T follicular helper cell (primary cell): ENCODE results near the gene ANXA4.
"Not testable (repeated sequence)": the region's sequence is repeated elsewhere in the genome, so short reads cannot be mapped to it uniquely, and the experiment has no call there.

ENCODE experiments used
- DNase-seq: peaks from one replicate; pipeline ENCODE4 v3.0.0-alpha.2; 2020; ENCODE audit warnings: low read depth

The ANXA4 gene

DNA sequence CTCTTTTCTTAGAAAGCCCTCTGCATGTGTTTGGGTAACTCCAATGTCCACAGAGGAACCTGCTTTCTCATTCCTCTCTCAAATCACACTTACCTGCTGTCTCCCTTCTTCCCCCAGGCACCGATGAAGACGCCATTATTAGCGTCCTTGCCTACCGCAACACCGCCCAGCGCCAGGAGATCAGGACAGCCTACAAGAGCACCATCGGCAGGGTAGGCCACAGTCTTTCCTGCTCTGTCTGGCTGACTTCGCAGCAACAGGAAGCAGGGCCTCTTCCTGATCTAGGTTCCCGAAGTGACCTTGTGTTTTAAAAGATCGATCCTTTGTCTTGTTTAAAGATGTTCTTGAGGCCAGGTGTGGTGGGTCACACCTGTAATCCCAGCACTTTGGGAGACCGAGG lies 62.5 kb downstream of the ANXA4 start:
- no peak for DNase-seq

DNA sequence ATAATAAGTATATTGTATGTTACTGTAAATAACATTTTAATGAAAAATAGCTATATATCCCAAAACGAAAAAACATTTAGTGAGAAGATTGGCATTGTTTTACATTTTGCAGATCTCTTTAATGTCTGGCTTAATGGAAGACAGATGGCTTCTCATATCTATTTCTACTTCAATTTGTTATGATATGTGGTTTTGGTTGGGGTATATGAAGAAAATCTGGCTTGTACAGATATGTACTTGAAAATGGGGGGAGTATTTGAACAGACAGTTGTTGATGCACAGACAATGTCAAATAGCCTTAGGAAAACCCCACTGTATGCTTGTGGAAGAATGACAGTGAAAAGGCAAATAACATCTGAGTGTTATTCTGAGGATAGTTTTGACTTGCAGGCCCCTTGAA lies 64.0 kb downstream of the ANXA4 start:
- no peak for DNase-seq

DNA sequence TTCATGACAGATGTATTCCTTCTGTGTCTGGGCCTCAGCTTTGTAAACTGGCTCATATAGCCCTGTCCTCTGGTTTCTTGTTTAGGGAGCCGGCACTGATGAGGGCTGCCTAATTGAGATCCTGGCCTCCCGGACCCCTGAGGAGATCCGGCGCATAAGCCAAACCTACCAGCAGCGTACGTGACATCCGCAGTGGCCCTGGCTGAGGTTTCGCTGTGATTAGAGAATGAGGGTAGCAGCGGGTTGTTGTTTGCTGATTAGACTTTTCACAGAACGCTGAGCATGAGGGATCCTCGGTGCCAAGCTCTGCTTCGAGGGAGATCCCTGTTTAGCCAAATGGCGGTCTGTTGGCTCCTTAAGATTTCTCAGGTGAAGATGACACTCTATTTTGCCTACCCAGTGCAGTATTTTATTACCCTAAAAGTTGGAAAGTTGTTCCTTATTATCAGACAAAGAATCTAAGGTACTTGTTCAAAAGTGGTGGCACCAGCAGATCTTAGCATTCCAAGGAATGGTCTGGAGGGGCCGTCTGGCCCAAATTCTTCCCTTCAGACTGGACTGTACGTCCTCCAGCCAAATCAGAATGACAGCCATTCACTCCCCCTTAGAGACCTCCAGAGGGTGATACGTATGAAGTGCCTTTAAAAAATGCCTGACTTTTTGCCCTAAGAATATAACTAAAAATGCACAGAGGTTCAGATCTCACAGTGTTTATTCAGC lies 66.0 kb downstream of the ANXA4 start:
- no peak for DNase-seq

DNA sequence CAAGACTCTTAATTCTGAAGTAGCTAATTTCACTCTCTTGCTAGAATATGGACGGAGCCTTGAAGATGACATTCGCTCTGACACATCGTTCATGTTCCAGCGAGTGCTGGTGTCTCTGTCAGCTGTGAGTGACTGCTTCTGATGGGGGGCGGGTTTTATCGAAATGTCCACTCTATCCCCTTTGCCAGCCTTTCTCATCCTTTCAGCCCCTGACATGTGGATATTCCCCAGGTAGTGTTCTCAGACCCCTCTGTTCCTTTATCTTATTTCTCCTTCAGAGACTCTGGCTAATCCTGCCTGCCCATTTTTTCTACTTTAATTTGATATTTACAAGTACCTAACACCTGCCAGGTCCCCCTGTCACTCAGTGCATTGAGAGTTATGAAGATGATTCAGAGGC lies 68.6 kb downstream of the ANXA4 start:
- no peak for DNase-seq

GRCh38 chr2:69811018-69811417 lies 69.1 kb downstream of the ANXA4 start:
- DNase-seq = no peak

DNA sequence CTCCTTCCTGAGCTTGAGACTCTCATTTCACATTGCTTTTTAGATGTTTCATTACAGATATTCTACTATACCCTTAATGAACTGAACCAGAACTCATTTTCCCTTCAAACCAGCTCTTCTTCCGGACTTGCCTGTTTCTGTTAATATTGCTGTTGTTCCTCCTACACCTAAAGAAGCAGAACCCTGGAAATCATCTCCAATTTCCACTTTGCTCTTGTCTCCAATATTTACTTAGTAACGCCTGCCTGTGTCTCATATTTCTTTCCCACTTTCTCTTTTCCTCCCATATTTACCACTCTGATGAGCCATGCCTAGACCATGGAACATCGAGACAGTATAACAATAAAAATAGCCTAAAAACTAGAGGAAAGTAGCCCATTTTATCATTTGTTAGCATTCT lies 69.7 kb downstream of the ANXA4 start:
- DNase-seq = no peak

DNA sequence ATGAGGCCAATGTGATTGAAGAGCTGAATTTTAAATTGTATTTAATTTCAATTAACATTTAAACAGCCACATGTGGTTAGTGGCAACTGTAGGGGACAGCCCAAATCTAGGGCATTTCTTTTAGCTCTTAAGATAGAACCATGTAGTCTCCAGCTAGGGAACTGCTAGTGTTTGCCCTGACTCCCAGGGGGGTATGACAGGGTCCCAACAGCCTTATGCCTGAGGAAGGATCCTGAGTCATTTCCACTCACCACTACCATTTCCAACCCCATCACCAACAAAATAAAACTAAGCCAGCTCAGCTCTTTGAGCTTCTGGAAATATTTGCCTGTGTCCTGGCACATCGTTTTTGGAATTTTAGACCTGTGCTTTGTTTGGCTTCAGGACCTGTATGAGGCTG lies 73.8 kb downstream of the ANXA4 start:
- DNase-seq = no peak

DNA sequence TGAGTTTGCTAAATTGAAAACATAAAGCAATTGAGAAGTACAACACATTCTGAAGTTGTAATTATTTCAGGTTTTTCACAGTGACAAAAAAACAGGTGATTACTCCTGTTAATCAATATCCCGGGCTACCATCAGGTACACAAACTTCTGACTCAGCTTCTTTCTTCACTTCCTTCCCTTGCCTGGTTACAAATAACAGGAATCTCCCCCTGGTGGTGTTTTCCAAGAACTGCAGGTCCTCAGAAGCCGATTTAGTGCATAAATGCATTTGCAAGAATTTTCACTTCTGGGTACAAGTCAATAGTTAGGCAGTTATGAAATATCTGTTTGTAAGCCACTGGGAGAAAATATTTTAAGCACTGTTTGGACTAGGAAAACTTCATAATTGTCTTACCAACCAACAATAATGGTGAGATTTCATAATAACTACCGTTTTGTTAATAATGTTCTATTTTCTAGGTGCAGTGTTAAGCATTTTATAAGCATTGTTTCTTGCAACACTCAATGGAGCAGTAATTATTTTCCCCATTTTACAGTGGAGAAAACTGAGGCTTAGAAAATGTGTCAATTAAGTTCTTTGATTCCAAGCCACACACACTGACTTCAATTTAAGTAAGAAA lies 75.1 kb downstream of the ANXA4 start:
- peak; percentile 71 for DNase-seq

DNA sequence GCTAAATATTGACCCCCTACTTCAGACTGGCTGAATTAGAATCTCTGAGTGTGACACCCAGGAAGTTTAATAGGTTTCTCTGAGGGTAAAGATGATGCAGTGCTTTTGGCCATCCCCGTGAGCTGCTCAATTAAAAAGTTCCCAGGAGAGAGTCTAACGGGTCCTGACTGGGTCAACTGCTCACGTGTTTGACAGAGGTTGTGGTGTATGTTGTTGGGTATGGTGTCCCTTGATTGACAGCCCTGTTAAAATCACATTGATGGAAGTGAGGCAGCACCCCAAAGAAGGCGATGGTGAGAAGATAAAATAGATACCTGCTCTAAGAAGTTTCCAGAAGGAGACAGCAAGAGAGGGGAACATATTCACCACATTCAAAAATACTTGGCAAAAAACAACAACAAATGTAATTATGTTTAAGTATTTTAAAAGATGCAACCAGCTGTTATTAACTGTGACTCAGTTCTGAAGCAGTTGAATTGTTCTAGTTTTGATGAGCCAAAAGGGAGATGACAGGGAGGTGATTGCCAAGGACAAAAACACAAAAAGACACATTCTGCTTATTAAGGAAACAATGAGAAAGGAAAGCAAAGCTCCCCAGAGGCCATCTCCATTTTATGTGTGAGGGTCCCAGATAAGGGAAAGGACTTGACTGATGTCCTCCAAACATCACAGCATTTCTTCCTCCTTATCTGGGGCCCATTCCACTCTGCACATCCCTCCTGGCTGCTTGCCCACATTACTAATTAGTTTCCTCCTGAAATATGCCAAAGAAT lies 76.0 kb downstream of the ANXA4 start:
- no peak for DNase-seq

GRCh38 chr2:69827796-69828540 lies 86.0 kb downstream of the ANXA4 start:
- no peak for DNase-seq

GRCh38 chr2:69828938-69829255 lies 87.0 kb downstream of the ANXA4 start:
- DNase-seq = no peak

DNA sequence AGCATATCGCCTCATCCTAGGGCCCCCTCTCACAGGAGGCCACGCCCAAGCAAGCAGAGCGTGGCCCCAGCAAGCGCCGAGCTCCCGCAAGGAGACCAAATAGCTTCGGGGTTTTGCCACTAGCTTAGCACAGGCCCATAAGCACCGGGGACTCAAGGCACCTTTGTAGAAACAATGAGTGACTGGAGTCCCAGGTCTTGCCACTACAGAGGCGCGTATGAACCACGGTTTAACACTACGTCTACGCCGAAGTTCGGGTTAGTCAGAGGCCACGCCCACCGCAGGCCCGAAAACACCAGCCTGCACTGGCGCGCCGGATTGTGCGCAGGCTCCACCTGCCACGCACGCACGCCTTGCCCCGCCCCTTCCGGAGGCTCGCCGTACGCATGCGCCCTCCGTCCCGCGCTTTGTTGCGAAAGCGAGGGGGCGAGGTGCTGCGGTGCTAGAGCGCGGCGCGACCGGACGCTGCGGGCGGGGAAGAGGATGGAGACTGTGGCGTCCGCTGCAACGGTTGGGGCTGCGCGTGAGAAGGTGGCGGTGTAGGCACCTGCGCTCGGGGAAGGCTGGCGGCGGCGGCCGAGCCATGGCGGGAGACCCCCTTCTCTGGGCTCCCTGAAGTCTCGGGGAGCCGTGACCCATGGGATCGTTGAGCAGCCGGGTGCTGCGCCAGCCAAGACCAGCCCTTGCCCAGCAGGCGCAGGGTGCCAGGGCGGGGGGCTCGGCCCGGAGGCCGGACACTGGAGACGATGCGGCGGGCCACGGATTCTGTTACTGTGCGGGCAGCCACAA lies 87.5 kb downstream of the ANXA4 start, which contains the start of gene GMCL1:
Gene GMCL1 (plus strand): TSS at position 405 of the 789 bp plus-strand sequence. CDS start 233 bp downstream, at position 638.
- DNase-seq = peak; percentile 98

DNA sequence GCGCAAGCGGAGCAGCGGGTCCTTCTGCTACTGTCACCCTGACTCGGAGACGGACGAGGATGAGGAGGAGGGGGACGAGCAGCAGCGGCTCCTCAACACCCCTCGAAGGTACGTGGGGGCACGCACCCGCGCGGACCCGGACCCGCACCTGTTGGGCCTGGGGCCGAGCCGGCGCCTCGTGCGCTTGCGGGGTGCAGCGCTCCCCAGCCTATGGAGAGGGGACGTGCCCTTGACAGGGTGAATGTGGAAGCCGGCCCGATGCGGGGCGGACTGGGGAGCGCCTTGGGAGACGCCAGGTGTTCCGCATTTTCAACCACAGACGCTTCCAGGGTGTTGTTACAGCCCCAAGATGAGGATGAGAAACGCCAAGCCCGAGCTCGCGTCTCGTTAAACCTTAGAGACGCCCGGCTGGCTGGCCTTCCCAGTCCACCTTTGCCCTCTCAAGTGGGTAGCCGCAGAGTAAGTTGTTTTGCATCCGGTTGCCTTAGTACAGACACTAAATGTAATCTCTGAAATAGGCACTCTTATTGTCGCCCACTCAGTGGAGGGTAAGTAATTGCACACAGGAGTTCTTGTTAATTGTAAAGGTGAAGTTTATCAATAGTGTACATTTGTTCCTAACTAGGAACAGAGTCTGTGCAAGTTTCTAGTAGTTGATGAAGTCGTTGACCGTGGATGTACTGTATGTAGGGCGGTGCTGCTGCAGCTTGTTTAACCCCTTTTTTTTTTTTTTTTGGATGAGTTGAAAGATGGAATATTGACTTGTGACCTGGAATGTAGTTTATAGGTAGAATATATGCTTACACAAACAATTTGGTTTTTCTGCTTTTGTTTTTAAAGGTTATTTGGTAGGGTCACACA lies 88.3 kb downstream of the ANXA4 start:
- DNase-seq = peak; percentile 15

DNA sequence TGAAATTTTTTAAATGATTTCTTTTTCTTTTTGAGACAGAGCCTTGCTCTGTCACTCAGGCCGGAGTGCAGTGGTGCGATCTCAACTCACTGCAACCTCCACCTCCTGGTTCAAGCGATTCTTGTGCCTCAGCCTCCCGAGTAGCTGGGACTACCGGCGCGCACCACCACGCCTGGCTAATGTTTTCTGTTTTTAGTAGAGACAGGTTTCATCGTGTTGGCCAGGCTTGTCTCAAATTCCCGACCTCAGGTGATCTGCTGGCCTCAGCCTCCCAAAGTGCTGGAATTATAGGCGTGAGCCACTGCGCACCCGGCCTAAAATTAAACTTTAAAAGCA lies 88.9 kb downstream of the ANXA4 start:
- not testable (repeated sequence) for DNase-seq

DNA sequence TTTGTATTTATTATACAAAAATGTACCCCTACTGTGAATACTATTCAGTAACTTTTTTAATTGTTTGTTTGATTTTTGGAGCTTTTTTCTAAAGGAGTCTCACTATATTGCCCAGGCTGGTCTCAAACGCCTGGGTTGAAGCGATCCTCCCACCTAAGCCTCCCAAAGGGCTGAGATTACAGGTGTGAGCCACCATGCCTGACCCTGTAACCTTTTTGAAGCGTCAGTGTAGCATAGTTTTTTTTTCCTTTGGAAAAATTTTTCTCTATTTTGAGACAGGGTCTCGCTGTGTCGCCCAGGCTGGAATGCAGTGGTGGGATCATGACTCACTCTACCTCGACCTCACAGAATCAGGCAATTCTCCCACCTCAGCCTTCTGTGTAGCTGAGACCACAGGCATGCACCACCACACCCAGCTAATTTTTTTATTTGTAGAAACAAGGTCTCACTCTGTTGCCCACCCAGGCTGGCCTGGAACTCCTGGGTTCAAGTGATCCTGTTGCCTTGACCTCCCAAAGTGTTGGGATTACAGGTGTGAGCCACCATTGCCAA lies 89.5 kb downstream of the ANXA4 start:
- DNase-seq = no peak

DNA sequence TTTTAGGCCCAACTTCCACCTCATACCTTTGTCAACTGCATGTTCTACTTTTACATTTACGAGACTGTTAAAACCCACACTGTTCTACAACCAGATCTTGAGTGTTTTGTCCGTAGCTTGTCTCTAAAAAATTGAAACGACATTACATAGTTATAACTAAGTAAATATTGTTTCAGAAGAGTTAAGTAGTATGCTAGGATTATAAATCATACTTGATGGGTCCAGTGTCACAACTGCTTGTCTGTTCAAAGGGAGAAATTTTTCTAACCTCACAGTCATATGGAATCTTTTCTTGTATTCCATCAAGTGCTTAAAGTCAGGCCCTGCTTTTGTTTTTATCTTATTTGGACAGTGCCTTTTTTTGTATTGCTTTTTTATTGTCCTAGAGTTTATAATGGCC lies 91.8 kb downstream of the ANXA4 start:
- DNase-seq = no peak

DNA sequence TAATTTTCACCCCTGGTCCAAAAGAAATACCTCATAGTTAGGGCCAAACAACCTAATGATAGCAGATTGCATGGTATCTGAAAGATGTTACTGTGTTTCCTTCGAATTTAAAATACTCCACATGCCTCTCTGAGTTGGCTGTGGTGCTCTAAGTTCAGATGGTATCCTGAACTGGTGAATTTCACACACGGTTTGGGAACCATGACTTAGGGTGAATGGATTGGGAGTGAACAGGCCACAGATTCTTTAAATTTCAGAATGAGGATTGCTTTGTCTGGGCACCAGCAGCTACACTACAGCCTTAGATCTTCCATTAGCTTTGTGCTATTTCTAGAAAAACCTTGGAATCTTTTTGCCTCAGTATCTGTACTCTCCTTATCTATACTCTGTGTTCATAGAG lies 93.7 kb downstream of the ANXA4 start:
- no peak for DNase-seq

- DNase-seq = no peak
Measured at GRCh38 chr2:69836316-69836715, 94.4 kb downstream of the ANXA4 start.

DNA sequence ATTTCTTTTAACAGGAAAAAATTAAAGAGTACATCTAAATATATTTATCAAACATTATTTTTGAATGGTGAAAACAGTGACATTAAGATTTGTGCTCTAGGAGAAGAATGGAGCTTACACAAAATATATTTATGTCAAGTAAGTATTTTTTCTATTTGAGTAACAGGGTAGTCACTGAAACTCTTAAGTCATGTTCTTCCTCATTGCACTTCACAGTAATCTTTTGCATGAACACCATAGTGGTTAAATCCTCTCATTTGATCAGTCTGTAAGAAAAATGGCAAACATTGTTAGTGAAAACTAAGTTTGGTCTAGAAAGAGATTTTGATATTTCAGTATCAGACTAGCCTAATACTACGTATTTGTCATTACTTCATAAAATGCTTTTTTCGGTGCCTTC lies 95.6 kb downstream of the ANXA4 start:
- DNase-seq = no peak

- DNase-seq = no peak
Measured at GRCh38 chr2:69843993-69844392, 102.1 kb downstream of the ANXA4 start.

GRCh38 chr2:69844560-69844959 lies 102.6 kb downstream of the ANXA4 start:
- DNase-seq = no peak
